Panc1 (cell line): Measurements from ENCODE around the gene INSIG2.

Experiments used
- POLR2AphosphoS5 ChIP-seq: IDR thresholded peaks from 2 replicates; pipeline ENCODE4 v1.6.1; 2012; ENCODE audit warnings: mild to moderate bottlenecking, low read depth, low read length, moderate library complexity
- SIN3A ChIP-seq: IDR thresholded peaks from 2 replicates; pipeline ENCODE4 v1.6.1; 2012; ENCODE audit warnings: low read depth, mild to moderate bottlenecking, low read length, moderate library complexity, borderline replicate concordance; ENCODE audit not compliant: insufficient read depth
- TCF7L2 ChIP-seq: IDR thresholded peaks from 2 replicates; pipeline ENCODE4 v1.6.1; 2011; ENCODE audit warnings: mild to moderate bottlenecking, low read depth, low read length, inconsistent platforms
- TF ChIP-seq, protein P1 (sequence below): fragments of 450-650 bp; IDR thresholded peaks from 2 replicates; pipeline ENCODE4 v1.5.1; 2017; ENCODE audit warnings: mild to moderate bottlenecking
- TF ChIP-seq, protein P2 (sequence below), 2 experiments: IDR thresholded peaks; 2 replicates each; pipeline ENCODE4 v1.6.1; 2011 to 2012; ENCODE audit warnings: low read depth in 2 of 2, control low read depth in 1 of 2, low read length in 1 of 2, mild to moderate bottlenecking in 1 of 2, moderate library complexity in 1 of 2; ENCODE audit not compliant: insufficient read depth in 1 of 2

- TF ChIP-seq, protein P1, sequence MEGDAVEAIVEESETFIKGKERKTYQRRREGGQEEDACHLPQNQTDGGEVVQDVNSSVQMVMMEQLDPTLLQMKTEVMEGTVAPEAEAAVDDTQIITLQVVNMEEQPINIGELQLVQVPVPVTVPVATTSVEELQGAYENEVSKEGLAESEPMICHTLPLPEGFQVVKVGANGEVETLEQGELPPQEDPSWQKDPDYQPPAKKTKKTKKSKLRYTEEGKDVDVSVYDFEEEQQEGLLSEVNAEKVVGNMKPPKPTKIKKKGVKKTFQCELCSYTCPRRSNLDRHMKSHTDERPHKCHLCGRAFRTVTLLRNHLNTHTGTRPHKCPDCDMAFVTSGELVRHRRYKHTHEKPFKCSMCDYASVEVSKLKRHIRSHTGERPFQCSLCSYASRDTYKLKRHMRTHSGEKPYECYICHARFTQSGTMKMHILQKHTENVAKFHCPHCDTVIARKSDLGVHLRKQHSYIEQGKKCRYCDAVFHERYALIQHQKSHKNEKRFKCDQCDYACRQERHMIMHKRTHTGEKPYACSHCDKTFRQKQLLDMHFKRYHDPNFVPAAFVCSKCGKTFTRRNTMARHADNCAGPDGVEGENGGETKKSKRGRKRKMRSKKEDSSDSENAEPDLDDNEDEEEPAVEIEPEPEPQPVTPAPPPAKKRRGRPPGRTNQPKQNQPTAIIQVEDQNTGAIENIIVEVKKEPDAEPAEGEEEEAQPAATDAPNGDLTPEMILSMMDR: no peak
- TF ChIP-seq TCF7L2 (no peak), POLR2AphosphoS5 (no peak), SIN3A (no peak)
- TF ChIP-seq, protein P2, sequence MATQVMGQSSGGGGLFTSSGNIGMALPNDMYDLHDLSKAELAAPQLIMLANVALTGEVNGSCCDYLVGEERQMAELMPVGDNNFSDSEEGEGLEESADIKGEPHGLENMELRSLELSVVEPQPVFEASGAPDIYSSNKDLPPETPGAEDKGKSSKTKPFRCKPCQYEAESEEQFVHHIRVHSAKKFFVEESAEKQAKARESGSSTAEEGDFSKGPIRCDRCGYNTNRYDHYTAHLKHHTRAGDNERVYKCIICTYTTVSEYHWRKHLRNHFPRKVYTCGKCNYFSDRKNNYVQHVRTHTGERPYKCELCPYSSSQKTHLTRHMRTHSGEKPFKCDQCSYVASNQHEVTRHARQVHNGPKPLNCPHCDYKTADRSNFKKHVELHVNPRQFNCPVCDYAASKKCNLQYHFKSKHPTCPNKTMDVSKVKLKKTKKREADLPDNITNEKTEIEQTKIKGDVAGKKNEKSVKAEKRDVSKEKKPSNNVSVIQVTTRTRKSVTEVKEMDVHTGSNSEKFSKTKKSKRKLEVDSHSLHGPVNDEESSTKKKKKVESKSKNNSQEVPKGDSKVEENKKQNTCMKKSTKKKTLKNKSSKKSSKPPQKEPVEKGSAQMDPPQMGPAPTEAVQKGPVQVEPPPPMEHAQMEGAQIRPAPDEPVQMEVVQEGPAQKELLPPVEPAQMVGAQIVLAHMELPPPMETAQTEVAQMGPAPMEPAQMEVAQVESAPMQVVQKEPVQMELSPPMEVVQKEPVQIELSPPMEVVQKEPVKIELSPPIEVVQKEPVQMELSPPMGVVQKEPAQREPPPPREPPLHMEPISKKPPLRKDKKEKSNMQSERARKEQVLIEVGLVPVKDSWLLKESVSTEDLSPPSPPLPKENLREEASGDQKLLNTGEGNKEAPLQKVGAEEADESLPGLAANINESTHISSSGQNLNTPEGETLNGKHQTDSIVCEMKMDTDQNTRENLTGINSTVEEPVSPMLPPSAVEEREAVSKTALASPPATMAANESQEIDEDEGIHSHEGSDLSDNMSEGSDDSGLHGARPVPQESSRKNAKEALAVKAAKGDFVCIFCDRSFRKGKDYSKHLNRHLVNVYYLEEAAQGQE (IDR thresholded peaks at IDR 0.05; ENCODE audit: insufficient read depth in 1 of 2, low read depth in 2 of 2, low read length in 1 of 2): no peak
These were observed 47.4 kb upstream of the INSIG2 start for GRCh38 chr2:118040891-118041290.
